WTC11 (cell line): Measurements from ENCODE around the gene LTBP2. TPM values are rescaled to one million over a fixed set of nuclear protein-coding genes. Genes with fewer than 3 reads are reported as not detected.

Experiments
- ATAC-seq: fragments of 200-7000 bp; cut with Tn5 transposase; 2 replicates; pipeline ENCODE4 v1.10.0; 2021; ENCODE audit warnings: mild to moderate bottlenecking, moderate library complexity
- CTCF ChIA-PET: fragments of 300-600 bp; sonication (Branson Sonifier 250); formaldehyde crosslinking; loops from one replicate; lab custom pipeline; 2021; ENCODE audit warnings: antibody characterized with exemption; lab: Charles Lee
- POLR2A ChIA-PET: fragments of 350-600 bp; sonication (Branson Sonifier 250); formaldehyde crosslinking; loops from one replicate; lab custom pipeline; 2021; ENCODE audit warnings: antibody characterized with exemption; lab: Charles Lee
- DNase-seq: peaks from one replicate; pipeline ENCODE4 v3.0.0; 2021; ENCODE audit warnings: low spot score
- H3K27ac Mint-ChIP-seq: 2 replicates; pipeline ENCODE4 v1.8.0; 2021; ENCODE audit warnings: mixed read lengths
- H3K27me3 Mint-ChIP-seq: 2 replicates; pipeline ENCODE4 v1.8.0; 2021; ENCODE audit warnings: low read depth, mild to moderate bottlenecking, moderate library complexity, mixed read lengths
- H3K36me3 Mint-ChIP-seq: 2 replicates; pipeline ENCODE4 v1.8.0; 2021; ENCODE audit warnings: mixed read lengths
- H3K4me1 Mint-ChIP-seq: 2 replicates; pipeline ENCODE4 v1.8.0; 2022; ENCODE audit warnings: mixed read lengths
- H3K4me3 Mint-ChIP-seq: 2 replicates; pipeline ENCODE4 v1.8.0; 2021; ENCODE audit warnings: mild to moderate bottlenecking, moderate library complexity, mixed read lengths
- H3K9me3 Mint-ChIP-seq: 2 replicates; pipeline ENCODE4 v1.8.0; 2021; ENCODE audit warnings: mixed read lengths
- ARID4B ChIP-seq: sonication (generic); formaldehyde crosslinking; IDR thresholded peaks from 2 replicates; pipeline ENCODE4 v1.8.0; 2023; ENCODE audit warnings: missing genetic modification reagents, mild to moderate bottlenecking, borderline replicate concordance
- ATF2 ChIP-seq: sonication (generic); formaldehyde crosslinking; IDR thresholded peaks from 2 replicates; pipeline ENCODE4 v1.8.1; 2022; ENCODE audit warnings: low read depth, missing genetic modification reagents, borderline replicate concordance
- CDX4 ChIP-seq: fragments of 250-450 bp; sonication (Bioruptor Pico); IDR thresholded peaks from 2 replicates; pipeline ENCODE4 v1.9.0; 2021; ENCODE audit warnings: moderate library complexity, mild to moderate bottlenecking, inconsistent platforms, borderline replicate concordance
- ESRRA ChIP-seq: sonication (generic); formaldehyde crosslinking; IDR thresholded peaks from 2 replicates; pipeline ENCODE4 v1.8.1; 2022; ENCODE audit warnings: mild to moderate bottlenecking, missing genetic modification reagents, borderline replicate concordance
- GTF2I ChIP-seq: fragments of 250-450 bp; sonication (Bioruptor Pico); conservative IDR thresholded peaks from 2 replicates; pipeline ENCODE4 v1.4.0; 2021; ENCODE audit warnings: mild to moderate bottlenecking
- KAT7 ChIP-seq: sonication (generic); formaldehyde crosslinking; IDR thresholded peaks from 2 replicates; pipeline ENCODE4 v1.8.1; 2023; ENCODE audit warnings: missing genetic modification reagents, mild to moderate bottlenecking, borderline replicate concordance
- MAX ChIP-seq: sonication (generic); formaldehyde crosslinking; IDR thresholded peaks from 2 replicates; pipeline ENCODE4 v1.8.0; 2022; ENCODE audit warnings: mild to moderate bottlenecking, missing genetic modification reagents
- MXD4 ChIP-seq: fragments of 250-450 bp; sonication (Bioruptor Pico); IDR thresholded peaks from 2 replicates; pipeline ENCODE4 v1.8.0; 2021; ENCODE audit warnings: mild to moderate bottlenecking, moderate library complexity, borderline replicate concordance
- TEAD1 ChIP-seq: sonication (generic); formaldehyde crosslinking; IDR thresholded peaks from 2 replicates; pipeline ENCODE4 v1.8.0; 2022; ENCODE audit warnings: mild to moderate bottlenecking, missing genetic modification reagents
- TP53 ChIP-seq: sonication (generic); formaldehyde crosslinking; IDR thresholded peaks from 2 replicates; pipeline ENCODE4 v1.8.1; 2023; ENCODE audit warnings: mild to moderate bottlenecking, missing genetic modification reagents
- ZNF232 ChIP-seq: sonication (generic); formaldehyde crosslinking; IDR thresholded peaks from 2 replicates; pipeline ENCODE4 v1.8.0; 2022; ENCODE audit warnings: mild to moderate bottlenecking, missing genetic modification reagents
- ZNF263 ChIP-seq: sonication (generic); formaldehyde crosslinking; IDR thresholded peaks from 2 replicates; pipeline ENCODE4 v1.8.1; 2022; ENCODE audit warnings: low read depth, mild to moderate bottlenecking, moderate library complexity, missing genetic modification reagents
- ZNF416 ChIP-seq: fragments of 250-450 bp; sonication (Bioruptor Pico); IDR thresholded peaks from 2 replicates; pipeline ENCODE4 v1.9.0; 2021; ENCODE audit warnings: mild to moderate bottlenecking, inconsistent platforms
- ZNF423 ChIP-seq: fragments of 250-450 bp; sonication (Bioruptor Pico); IDR thresholded peaks from 2 replicates; pipeline ENCODE4 v2.1.2; 2022; ENCODE audit warnings: mild to moderate bottlenecking, moderate library complexity
- ZSCAN18 ChIP-seq: fragments of 250-450 bp; sonication (Bioruptor Pico); IDR thresholded peaks from 2 replicates; pipeline ENCODE4 v2.1.2; 2022; ENCODE audit warnings: mild to moderate bottlenecking, moderate library complexity
- total RNA-seq: library from RNA; stranded (reverse); gene quantifications from 3 replicates; pipeline ENCODE4 v1.2.3, GENCODE V29; 2021
- TF ChIP-seq, protein P1 (sequence below): sonication (generic); formaldehyde crosslinking; IDR thresholded peaks from 2 replicates; pipeline ENCODE4 v1.8.0; 2022; ENCODE audit warnings: mild to moderate bottlenecking, missing genetic modification reagents
- TF ChIP-seq, protein P2 (sequence below): sonication (generic); formaldehyde crosslinking; conservative IDR thresholded peaks from 2 replicates; pipeline ENCODE4 v1.8.1; 2023; ENCODE audit warnings: mild to moderate bottlenecking, low read depth, missing genetic modification reagents, moderate library complexity

The LTBP2 gene
- total RNA-seq, 1 experiment from 2014 or later, result 1.2 TPM

DNA sequence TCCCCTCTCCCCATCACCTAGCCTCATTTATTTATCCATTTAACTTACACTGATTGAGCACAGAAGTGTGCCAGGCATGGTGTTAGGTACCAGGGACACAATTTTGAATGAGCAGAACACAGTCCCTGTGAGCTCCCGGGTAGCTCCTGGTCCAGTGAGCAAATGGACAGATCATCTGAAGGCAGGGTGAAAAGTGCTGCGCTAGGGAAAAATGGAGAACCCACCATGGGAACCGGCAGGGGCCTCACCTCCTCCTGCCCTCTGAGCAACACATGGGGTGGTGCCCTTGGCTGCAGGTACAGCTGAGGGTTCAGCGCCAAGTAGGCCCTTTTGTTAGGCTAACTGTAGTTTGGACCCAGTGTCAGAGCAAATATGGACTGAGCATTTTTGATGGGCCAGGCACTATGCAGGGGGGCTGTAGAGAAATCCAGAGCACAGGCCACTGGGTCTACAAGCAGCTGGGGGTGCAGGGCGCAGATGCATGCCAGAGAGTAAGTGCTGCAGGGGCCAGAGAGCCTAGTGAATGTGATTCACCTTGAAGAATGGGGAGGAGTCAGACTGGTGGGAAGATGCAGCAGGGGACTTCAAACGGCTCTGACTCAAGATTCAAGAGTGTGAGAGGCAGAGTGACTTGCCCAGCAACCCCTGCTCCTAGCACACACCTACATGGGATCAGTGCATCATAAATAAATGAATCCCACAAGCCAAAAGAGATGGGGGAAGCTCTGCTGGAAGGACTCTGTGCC is 28.2 kb downstream of the LTBP2 start:
- DNase-seq (no peak), ATAC-seq (no peak; the same call in 1 of the 2 replicates)
- Mint-ChIP-seq H3K9me3 (no peaks in the 10 kb centered on the region), H3K27ac (no peak overlapping the region), H3K4me1 (peaks cover 5% of the 10 kb centered on the region; the same call in 1 of the 2 replicates), H3K27me3 (no peaks in the 10 kb centered on the region), H3K36me3 (no peaks in the 10 kb centered on the region), H3K4me3 (no peak overlapping the region)
- POLR2A ChIA-PET, result no interaction called here
- TF ChIP-seq ZNF416 (no peak), MAX (CRISPR knock-in tag) (no peak), ZNF232 (CRISPR knock-in tag) (no peak), ZNF263 (CRISPR knock-in tag) (no peak), KAT7 (CRISPR knock-in tag) (no peak), ZNF423 (CRISPR knock-in tag) (no peak), MXD4 (CRISPR knock-in tag) (no peak), ATF2 (CRISPR knock-in tag) (no peak), ARID4B (CRISPR knock-in tag) (no peak), ZSCAN18 (CRISPR knock-in tag) (no peak), TEAD1 (no peak), GTF2I (CRISPR knock-in tag) (no peak), ESRRA (CRISPR knock-in tag) (no peak), CDX4 (CRISPR knock-in tag) (no peak), TP53 (no peak)
- TF ChIP-seq, protein P1, sequence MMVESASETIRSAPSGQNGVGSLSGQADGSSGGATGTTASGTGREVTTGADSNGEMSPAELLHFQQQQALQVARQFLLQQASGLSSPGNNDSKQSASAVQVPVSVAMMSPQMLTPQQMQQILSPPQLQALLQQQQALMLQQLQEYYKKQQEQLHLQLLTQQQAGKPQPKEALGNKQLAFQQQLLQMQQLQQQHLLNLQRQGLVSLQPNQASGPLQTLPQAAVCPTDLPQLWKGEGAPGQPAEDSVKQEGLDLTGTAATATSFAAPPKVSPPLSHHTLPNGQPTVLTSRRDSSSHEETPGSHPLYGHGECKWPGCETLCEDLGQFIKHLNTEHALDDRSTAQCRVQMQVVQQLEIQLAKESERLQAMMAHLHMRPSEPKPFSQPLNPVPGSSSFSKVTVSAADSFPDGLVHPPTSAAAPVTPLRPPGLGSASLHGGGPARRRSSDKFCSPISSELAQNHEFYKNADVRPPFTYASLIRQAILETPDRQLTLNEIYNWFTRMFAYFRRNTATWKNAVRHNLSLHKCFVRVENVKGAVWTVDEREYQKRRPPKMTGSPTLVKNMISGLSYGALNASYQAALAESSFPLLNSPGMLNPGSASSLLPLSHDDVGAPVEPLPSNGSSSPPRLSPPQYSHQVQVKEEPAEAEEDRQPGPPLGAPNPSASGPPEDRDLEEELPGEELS (CRISPR knock-in tag), result no peak
- TF ChIP-seq, protein P2, sequence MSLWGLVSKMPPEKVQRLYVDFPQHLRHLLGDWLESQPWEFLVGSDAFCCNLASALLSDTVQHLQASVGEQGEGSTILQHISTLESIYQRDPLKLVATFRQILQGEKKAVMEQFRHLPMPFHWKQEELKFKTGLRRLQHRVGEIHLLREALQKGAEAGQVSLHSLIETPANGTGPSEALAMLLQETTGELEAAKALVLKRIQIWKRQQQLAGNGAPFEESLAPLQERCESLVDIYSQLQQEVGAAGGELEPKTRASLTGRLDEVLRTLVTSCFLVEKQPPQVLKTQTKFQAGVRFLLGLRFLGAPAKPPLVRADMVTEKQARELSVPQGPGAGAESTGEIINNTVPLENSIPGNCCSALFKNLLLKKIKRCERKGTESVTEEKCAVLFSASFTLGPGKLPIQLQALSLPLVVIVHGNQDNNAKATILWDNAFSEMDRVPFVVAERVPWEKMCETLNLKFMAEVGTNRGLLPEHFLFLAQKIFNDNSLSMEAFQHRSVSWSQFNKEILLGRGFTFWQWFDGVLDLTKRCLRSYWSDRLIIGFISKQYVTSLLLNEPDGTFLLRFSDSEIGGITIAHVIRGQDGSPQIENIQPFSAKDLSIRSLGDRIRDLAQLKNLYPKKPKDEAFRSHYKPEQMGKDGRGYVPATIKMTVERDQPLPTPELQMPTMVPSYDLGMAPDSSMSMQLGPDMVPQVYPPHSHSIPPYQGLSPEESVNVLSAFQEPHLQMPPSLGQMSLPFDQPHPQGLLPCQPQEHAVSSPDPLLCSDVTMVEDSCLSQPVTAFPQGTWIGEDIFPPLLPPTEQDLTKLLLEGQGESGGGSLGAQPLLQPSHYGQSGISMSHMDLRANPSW (CRISPR knock-in tag), result no peak
- CTCF ChIA-PET, result interaction anchor here (1.1 to 6.4 kb wide), 4 partner anchors 10 to 52 kb away, joined by 4 to 50 read pairs (median 6); partner anchors contain the start of gene LTBP2
